Placental pericyte (primary cell): ENCODE data around the gene HOMER2. TPM values are rescaled to one million over a fixed set of nuclear protein-coding genes. Genes with fewer than 3 reads are reported as not detected.

ENCODE experiments used
- total RNA-seq: library from RNA; depleted of rRNA; stranded (reverse); fragments of >200 nt; gene quantifications from 2 replicates; pipeline ENCODE4 v1.2.3, GENCODE V29; 2012

Gene HOMER2
- 1.3 and 2.0 TPM in 2 replicates for total RNA-seq

GRCh38 chr15:82952158-82953081 is at the start of gene HOMER2:
Gene HOMER2 (minus strand): TSS chr15:82952720. CDS start chr15:82952535, 185 bp downstream.

DNA sequence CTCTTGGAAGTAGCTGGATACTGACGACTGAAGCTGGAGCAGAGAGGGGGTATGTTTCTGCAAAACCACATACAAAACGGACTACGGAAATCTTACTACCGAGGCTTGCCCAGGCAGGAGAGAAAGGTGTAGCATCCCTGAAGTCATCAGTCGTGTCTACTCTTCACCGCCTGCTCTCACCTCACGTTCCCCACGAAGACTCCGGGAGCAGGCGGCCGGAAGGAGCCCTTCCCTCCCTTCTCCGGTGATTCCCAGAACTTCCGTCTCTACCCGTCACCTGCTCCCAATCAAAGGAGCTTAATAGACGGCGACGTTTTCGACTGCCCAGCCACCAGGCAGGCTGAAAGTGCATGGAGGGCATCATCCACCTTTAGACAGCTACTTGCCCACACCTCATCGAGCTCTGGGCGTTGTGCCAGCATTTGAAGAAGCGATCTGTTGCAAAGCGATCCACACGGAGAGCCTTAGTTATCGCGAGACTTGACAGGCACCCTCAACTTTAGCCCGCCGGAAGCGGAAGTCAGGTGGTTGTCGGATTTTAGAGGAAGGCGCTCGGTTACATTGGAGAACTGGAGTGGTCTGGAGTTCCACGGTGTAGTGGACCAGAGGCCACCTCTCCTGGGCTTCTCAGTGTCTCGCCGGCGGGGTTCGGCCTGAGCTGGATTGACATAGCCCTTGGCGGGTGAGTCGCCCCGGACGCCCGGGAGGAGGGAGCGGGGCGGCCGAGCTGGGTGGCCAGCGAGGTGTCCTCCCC is 33.3 kb upstream of the HOMER2 start, which contains the start of gene RAMAC:
TSS of gene RAMAC (plus strand) at position 523 of the 754 bp plus-strand sequence. CDS start 2,809 bp downstream, outside the sequence.

GRCh38 chr15:82809308-82810060 is 143.0 kb downstream of the HOMER2 start, which contains the start of gene WHAMM:
Gene WHAMM (plus strand): TSS chr15:82809628. CDS start chr15:82809727, 99 bp downstream.

DNA sequence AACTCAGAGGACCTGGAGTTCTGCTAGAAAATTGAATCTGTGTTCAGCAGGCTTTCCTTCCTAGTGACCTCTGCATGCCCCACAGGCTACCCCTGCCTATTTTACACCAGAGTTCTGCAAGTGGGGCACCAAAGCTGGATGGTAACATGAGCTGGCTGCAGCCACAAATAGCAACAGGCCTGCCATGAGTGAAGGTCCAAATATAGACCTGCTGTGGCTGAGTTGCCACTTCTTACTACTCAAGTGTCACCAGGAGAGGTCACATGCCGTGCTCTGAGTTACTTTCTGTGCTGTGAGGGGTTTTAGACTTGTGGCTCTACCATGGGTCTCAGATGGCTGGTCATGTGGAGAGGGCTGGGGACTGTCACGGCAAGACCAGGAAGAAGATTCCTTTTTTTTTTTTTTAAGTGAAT is 146.5 kb downstream of the HOMER2 start, which contains the start of gene FSD2:
TSS of gene FSD2 (minus strand) at position 76 of the 413 bp plus-strand sequence. CDS start 18,679 bp downstream, outside the sequence.

Other genes with a start within 250 kb of the HOMER2 start
- 0.86 and 1.8 TPM in 2 replicates for gene AP3B2, start 242.8 kb downstream of the HOMER2 start, total RNA-seq
- gene FSD2, start 146.7 kb downstream of the HOMER2 start, total RNA-seq, result not detected in 2 replicates
- 6.2 and 6.8 TPM in 2 replicates for gene WHAMM, start 143.1 kb downstream of the HOMER2 start, total RNA-seq
- 32.1 and 41.6 TPM in 2 replicates for gene RAMAC, start 33.5 kb upstream of the HOMER2 start, total RNA-seq
- gene C15orf40, start 58.9 kb upstream of the HOMER2 start, total RNA-seq, result 9.4 and 12.9 TPM in 2 replicates
- gene BTBD1, start 114.5 kb upstream of the HOMER2 start, total RNA-seq, result 68.1 and 109 TPM in 2 replicates
- 2.6 and 4.4 TPM in 2 replicates for gene TM6SF1, start 154.9 kb upstream of the HOMER2 start, total RNA-seq